ENCODE results near the gene DTX3. TPM values are rescaled to one million over a fixed set of nuclear protein-coding genes. Genes with fewer than 3 reads are reported as not detected.

The DTX3 gene
- polyA plus RNA-seq, 1 donor from 2014 or later: 141 TPM

GRCh38 chr12:57614178-57614947, 9.7 kb downstream of the DTX3 start:
- no peaks in the 10 kb centered on the region for H4K20me1 ChIP-seq (ENCODE audit: insufficient read depth)
- H3K9me2 ChIP-seq (ENCODE audit: insufficient read depth, low read length): no peaks in the 10 kb centered on the region
- H3K4me3 ChIP-seq (ENCODE audit: low read length): no peak overlapping the region
- no peak overlapping the region for H3K9ac ChIP-seq (ENCODE audit: low read length)
- H3K27ac ChIP-seq (ENCODE audit: low read length): no peak overlapping the region
- TF ChIP-seq, protein P1, sequence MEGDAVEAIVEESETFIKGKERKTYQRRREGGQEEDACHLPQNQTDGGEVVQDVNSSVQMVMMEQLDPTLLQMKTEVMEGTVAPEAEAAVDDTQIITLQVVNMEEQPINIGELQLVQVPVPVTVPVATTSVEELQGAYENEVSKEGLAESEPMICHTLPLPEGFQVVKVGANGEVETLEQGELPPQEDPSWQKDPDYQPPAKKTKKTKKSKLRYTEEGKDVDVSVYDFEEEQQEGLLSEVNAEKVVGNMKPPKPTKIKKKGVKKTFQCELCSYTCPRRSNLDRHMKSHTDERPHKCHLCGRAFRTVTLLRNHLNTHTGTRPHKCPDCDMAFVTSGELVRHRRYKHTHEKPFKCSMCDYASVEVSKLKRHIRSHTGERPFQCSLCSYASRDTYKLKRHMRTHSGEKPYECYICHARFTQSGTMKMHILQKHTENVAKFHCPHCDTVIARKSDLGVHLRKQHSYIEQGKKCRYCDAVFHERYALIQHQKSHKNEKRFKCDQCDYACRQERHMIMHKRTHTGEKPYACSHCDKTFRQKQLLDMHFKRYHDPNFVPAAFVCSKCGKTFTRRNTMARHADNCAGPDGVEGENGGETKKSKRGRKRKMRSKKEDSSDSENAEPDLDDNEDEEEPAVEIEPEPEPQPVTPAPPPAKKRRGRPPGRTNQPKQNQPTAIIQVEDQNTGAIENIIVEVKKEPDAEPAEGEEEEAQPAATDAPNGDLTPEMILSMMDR (IDR thresholded peaks at IDR 0.05; ENCODE audit: poor library complexity, severe bottlenecking): no peak
- no peak for TF ChIP-seq RAD21 (conservative IDR thresholded peaks at IDR 0.05)
- TF ChIP-seq MXI1 (conservative IDR thresholded peaks at IDR 0.05; ENCODE audit: poor library complexity, severe bottlenecking): no peak
- TF ChIP-seq POLR2AphosphoS5 (IDR thresholded peaks at IDR 0.05): no peak
- no peak for TF ChIP-seq SMC3 (conservative IDR thresholded peaks at IDR 0.05; ENCODE audit: poor library complexity)
- TF ChIP-seq, protein P2, sequence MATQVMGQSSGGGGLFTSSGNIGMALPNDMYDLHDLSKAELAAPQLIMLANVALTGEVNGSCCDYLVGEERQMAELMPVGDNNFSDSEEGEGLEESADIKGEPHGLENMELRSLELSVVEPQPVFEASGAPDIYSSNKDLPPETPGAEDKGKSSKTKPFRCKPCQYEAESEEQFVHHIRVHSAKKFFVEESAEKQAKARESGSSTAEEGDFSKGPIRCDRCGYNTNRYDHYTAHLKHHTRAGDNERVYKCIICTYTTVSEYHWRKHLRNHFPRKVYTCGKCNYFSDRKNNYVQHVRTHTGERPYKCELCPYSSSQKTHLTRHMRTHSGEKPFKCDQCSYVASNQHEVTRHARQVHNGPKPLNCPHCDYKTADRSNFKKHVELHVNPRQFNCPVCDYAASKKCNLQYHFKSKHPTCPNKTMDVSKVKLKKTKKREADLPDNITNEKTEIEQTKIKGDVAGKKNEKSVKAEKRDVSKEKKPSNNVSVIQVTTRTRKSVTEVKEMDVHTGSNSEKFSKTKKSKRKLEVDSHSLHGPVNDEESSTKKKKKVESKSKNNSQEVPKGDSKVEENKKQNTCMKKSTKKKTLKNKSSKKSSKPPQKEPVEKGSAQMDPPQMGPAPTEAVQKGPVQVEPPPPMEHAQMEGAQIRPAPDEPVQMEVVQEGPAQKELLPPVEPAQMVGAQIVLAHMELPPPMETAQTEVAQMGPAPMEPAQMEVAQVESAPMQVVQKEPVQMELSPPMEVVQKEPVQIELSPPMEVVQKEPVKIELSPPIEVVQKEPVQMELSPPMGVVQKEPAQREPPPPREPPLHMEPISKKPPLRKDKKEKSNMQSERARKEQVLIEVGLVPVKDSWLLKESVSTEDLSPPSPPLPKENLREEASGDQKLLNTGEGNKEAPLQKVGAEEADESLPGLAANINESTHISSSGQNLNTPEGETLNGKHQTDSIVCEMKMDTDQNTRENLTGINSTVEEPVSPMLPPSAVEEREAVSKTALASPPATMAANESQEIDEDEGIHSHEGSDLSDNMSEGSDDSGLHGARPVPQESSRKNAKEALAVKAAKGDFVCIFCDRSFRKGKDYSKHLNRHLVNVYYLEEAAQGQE (IDR thresholded peaks at IDR 0.05; ENCODE audit: borderline replicate concordance): no peak
- no peak for TF ChIP-seq EZH2 (IDR thresholded peaks at IDR 0.05; ENCODE audit: borderline replicate concordance, insufficient read depth, low read length, poor library complexity, severe bottlenecking)
- TF ChIP-seq EP300 (conservative IDR thresholded peaks at IDR 0.05; ENCODE audit: poor library complexity, severe bottlenecking): no peak
- no peak for TF ChIP-seq TAF1 (IDR thresholded peaks at IDR 0.05; ENCODE audit: low read depth)
- peaks cover 29% of the 10 kb centered on the region for H3K27me3 ChIP-seq (ENCODE audit: insufficient read depth, low read depth, low read length)
- H3K79me2 ChIP-seq (replicated peaks; ENCODE audit: insufficient read depth, low read length): no peaks in the 10 kb centered on the region
- no peak overlapping the region for H3K4me2 ChIP-seq (ENCODE audit: low read length)
- H3F3A ChIP-seq (ENCODE audit: insufficient read depth, low read length, poor library complexity, severe bottlenecking): no peaks in the 10 kb centered on the region
- H3K36me3 ChIP-seq (ENCODE audit: insufficient read depth, low read length): no peaks in the 10 kb centered on the region
- H2AFZ ChIP-seq (ENCODE audit: low read depth, low read length): no peak overlapping the region
- H3K9me3 ChIP-seq (ENCODE audit: low read length): no peaks in the 10 kb centered on the region

GRCh38 chr12:57614948-57615500, 10.4 kb downstream of the DTX3 start:
- no peak overlapping the region for H3K27ac ChIP-seq (ENCODE audit: low read length)
- no peaks in the 10 kb centered on the region for H4K20me1 ChIP-seq (ENCODE audit: insufficient read depth)
- H3K4me2 ChIP-seq (ENCODE audit: low read length): no peak overlapping the region
- H3K79me2 ChIP-seq (replicated peaks; ENCODE audit: insufficient read depth, low read length): no peaks in the 10 kb centered on the region
- H3F3A ChIP-seq (ENCODE audit: insufficient read depth, low read length, poor library complexity, severe bottlenecking): no peaks in the 10 kb centered on the region
- H3K9ac ChIP-seq (ENCODE audit: low read length): no peak overlapping the region
- H3K36me3 ChIP-seq (ENCODE audit: insufficient read depth, low read length): no peaks in the 10 kb centered on the region
- no peak overlapping the region for H3K4me3 ChIP-seq (ENCODE audit: low read length)
- H2AFZ ChIP-seq (ENCODE audit: low read depth, low read length): no peak overlapping the region
- H3K27me3 ChIP-seq (ENCODE audit: insufficient read depth, low read depth, low read length): peaks cover 36% of the 10 kb centered on the region
- H3K9me2 ChIP-seq (ENCODE audit: insufficient read depth, low read length): no peaks in the 10 kb centered on the region
- no peaks in the 10 kb centered on the region for H3K9me3 ChIP-seq (ENCODE audit: low read length)
- TF ChIP-seq EP300 (conservative IDR thresholded peaks at IDR 0.05; ENCODE audit: poor library complexity, severe bottlenecking): no peak
- TF ChIP-seq, protein P1 (IDR thresholded peaks at IDR 0.05; ENCODE audit: poor library complexity, severe bottlenecking): no peak
- TF ChIP-seq, protein P2 (IDR thresholded peaks at IDR 0.05; ENCODE audit: borderline replicate concordance): no peak
- no peak for TF ChIP-seq EZH2 (IDR thresholded peaks at IDR 0.05; ENCODE audit: borderline replicate concordance, insufficient read depth, low read length, poor library complexity, severe bottlenecking)
- no peak for TF ChIP-seq TAF1 (IDR thresholded peaks at IDR 0.05; ENCODE audit: low read depth)
- TF ChIP-seq POLR2AphosphoS5 (IDR thresholded peaks at IDR 0.05): no peak
- TF ChIP-seq MXI1 (conservative IDR thresholded peaks at IDR 0.05; ENCODE audit: poor library complexity, severe bottlenecking): no peak
- TF ChIP-seq RAD21 (conservative IDR thresholded peaks at IDR 0.05): no peak
- TF ChIP-seq SMC3 (conservative IDR thresholded peaks at IDR 0.05; ENCODE audit: poor library complexity): no peak
